Stimulated activated CD4-positive, alpha-beta T cell treated with anti-CD3 and anti-CD28 coated beads, Interleukin-1b, Interleukin-23, amount 100 ng/mL, for 1 hour (primary cell): ENCODE measurements around the gene MTCL1.

Source experiments
- DNase-seq, 2 donors: peaks; one replicate each; pipeline ENCODE4 v3.0.0-alpha.2; 2020; ENCODE audit warnings: low read depth in 2 of 2

Gene MTCL1

GRCh38 chr18:8833480-8833879 is 128.1 kb downstream of the MTCL1 start:
- no peak for DNase-seq

- no peak for DNase-seq
These were observed 129.5 kb downstream of the MTCL1 start for GRCh38 chr18:8834881-8835280.

GRCh38 chr18:8835521-8835953 is 130.2 kb downstream of the MTCL1 start:
- DNase-seq: no peak

- DNase-seq: no peak
These were observed 133.9 kb downstream of the MTCL1 start for GRCh38 chr18:8839281-8839680.

- no peak for DNase-seq
These were observed 136.6 kb downstream of the MTCL1 start for GRCh38 chr18:8841781-8842485.

- no peak for DNase-seq
These were observed 137.2 kb downstream of the MTCL1 start for GRCh38 chr18:8842506-8842905.

GRCh38 chr18:8843005-8843404 is 137.6 kb downstream of the MTCL1 start:
- no peak for DNase-seq

- no peak for DNase-seq
These were observed 139.4 kb downstream of the MTCL1 start for GRCh38 chr18:8844721-8845148.

- DNase-seq: no peak
These were observed 140.2 kb downstream of the MTCL1 start for GRCh38 chr18:8845506-8845905.

- no peak for DNase-seq
These were observed 141.9 kb downstream of the MTCL1 start for GRCh38 chr18:8847066-8847755.

GRCh38 chr18:8847900-8848299 is 142.5 kb downstream of the MTCL1 start:
- no peak for DNase-seq

GRCh38 chr18:8848541-8848940 is 143.2 kb downstream of the MTCL1 start:
- no peak for DNase-seq

- DNase-seq: no peak
These were observed 144.3 kb downstream of the MTCL1 start for GRCh38 chr18:8849696-8850095.

GRCh38 chr18:8851659-8852058 is 146.3 kb downstream of the MTCL1 start:
- no peak for DNase-seq

- no peak for DNase-seq
These were observed 149.2 kb downstream of the MTCL1 start for GRCh38 chr18:8854550-8854949.

- no peak for DNase-seq
These were observed 149.6 kb downstream of the MTCL1 start for GRCh38 chr18:8854962-8855361.

- no peak for DNase-seq
These were observed 150.9 kb downstream of the MTCL1 start for GRCh38 chr18:8856212-8856611.

GRCh38 chr18:8856769-8857393 is 151.5 kb downstream of the MTCL1 start:
- DNase-seq: no peak

GRCh38 chr18:8857806-8858205 is 152.4 kb downstream of the MTCL1 start:
- DNase-seq: no peak

- DNase-seq: no peak
These were observed 153.6 kb downstream of the MTCL1 start for GRCh38 chr18:8858888-8859511.

- DNase-seq: no peak
These were observed 155.7 kb downstream of the MTCL1 start for GRCh38 chr18:8860845-8861642.

GRCh38 chr18:8863427-8863826 is 158.1 kb downstream of the MTCL1 start:
- no peak for DNase-seq
